CD4-positive, alpha-beta T cell treated with Interleukin-4 for 1 hour (primary cell): ENCODE data around the gene SHISAL2B.
"Not testable (repeated sequence)": the region's sequence is repeated elsewhere in the genome, so short reads cannot be mapped to it uniquely, and the experiment has no call there.

Experiments
- DNase-seq, 2 donors: peaks; one replicate each; pipeline ENCODE4 v3.0.0-alpha.2; 2020 to 2022

Gene SHISAL2B

GRCh38 chr5:64706074-64706473, 15.8 kb downstream of the SHISAL2B start:
- DNase-seq = not testable (repeated sequence)

- no peak for DNase-seq
These were observed 16.9 kb downstream of the SHISAL2B start for GRCh38 chr5:64707191-64707590.

GRCh38 chr5:64714495-64714894, 24.2 kb downstream of the SHISAL2B start:
- DNase-seq = not testable (repeated sequence)

GRCh38 chr5:64722588-64722987, 32.3 kb downstream of the SHISAL2B start:
- DNase-seq = no peak

- DNase-seq = no peak
These were observed 36.8 kb downstream of the SHISAL2B start for GRCh38 chr5:64727150-64727549.

- no peak for DNase-seq
These were observed 52.1 kb downstream of the SHISAL2B start for GRCh38 chr5:64742411-64742810.

DNA sequence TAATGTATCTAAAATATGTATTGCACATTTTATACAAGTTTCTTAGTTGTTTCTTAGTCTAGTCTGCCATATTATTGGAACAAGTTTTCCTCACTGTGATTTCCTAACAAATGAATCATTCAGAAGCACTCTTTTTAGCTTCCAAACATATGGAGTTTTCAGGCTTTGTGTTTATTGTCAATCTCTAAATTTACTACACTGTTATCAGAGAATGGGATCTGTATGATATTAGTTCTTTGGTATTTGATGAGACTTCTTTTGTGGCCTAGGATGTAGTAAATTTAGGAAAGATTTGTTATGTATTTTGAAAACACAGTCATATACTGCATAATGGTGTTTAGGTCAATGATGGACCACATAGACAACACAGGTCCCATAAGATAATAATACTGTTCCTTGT, 52.5 kb downstream of the SHISAL2B start:
- no peak for DNase-seq

- DNase-seq = no peak
These were observed 54.6 kb downstream of the SHISAL2B start for GRCh38 chr5:64744914-64745313.

- DNase-seq = no peak
These were observed 56.1 kb downstream of the SHISAL2B start for GRCh38 chr5:64746446-64746845.

DNA sequence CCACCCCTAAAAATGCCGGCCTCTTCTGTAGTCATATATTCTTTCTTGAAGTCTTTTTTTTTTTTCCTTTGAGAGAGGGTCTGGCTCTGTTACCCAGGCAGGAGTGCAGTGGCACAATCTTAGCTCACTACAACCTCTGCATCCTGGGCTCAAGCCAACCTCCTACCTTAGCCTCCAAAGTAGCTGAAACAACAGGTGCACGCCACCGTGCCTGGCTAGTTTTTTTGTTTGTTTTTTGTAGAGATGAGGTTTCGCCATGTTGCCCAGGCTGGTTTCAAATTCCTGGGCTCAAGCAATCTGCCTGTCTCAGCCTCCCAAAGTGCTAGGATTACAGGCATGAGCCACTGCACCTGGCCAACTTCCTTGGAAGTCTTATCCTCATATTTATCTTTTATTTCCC, 59.1 kb downstream of the SHISAL2B start:
- no peak for DNase-seq

DNA sequence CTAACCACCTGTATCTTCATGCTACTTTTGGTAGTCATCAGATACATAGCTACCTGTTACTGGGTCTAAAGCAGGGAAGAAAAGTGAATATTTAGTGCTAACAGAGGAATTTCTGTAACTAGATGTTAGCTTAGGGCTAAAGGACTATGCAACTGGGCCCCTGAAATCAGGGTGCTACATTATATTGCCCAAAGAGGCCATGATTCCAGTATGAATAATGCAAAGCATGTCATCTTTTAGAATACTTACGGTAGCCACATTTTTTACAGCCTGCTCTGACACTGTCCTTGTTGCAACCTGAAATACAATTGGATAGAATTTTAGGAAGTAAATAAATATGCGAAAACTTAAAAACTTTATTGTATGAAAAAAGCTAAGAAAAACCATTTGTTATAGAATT, 63.8 kb downstream of the SHISAL2B start:
- no peak for DNase-seq

DNA sequence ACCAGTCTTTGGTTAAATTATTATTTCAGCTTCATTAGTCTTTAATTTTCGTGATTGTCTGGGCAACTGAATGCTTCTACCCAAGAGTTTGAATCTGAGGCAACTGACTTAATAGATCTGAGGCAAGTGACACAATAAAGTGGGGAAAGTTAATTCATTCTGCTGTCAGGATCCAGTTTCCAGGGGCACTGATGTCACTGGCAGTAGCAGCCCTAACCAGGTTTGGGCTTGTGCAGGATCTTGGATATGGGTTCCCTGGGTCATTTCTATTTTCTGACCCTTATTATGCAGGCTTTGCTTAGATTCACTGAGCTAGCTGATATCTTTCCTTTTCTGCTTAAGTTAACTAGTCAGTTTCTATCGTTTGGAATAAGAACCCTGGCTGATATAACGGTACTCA, 68.6 kb downstream of the SHISAL2B start:
- no peak for DNase-seq

DNA sequence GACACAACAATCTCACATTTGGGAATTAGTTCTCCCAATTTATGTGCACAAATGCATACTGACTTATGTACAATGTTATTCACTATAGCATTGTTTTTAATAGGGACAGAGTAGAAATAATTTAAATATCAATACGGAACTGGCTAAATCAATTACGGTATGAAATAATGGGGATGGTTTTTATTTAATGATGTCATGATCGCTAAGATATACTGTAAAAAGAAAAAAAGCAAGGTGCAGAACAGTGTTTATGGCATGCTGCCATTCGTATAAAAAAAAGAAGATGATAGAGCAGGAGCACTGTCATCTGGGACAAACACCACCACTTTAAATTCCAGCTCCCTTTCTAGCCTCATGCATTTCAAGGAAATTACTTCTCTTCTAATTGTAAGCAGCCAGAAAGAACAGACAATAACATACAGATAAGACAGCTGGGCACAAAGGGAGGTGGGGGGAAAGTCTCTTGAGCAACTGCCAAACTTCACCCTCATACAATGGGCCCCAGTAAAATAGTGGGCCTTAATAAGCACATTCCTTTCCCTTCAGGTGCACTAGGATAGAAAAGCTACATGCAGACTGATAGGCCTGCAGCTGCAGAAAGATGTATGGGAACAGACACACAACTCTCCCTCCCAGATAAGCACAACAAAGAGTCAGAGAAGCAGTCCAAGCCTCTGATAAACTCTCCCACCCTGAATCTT, 69.8 kb downstream of the SHISAL2B start:
- no peak for DNase-seq

DNA sequence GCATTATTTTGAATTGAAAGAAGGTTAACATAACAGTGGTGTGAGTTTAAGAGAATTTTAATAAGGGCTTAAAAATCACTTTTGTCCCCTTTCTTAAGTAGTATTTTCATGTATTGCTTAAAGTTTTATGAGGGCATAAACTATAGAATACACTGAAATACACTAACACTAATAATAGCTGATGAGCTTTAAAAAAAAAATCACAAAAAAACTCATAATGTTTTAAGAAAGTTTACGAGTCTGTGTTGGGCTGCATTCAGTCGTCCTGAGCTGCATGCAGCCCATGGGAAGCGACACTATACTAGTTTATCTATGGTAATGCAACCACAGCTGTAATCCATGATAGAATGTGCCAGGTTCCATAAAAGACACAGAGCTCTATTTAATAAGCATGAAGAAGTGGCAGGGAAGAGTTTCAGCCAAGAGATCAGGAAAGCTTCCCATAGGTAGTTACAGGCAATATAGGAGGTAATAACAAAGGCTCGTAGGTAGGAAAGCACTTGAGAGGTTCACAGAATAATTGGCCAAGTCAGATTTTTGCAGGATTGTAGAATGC, 73.7 kb downstream of the SHISAL2B start:
- no peak for DNase-seq

DNA sequence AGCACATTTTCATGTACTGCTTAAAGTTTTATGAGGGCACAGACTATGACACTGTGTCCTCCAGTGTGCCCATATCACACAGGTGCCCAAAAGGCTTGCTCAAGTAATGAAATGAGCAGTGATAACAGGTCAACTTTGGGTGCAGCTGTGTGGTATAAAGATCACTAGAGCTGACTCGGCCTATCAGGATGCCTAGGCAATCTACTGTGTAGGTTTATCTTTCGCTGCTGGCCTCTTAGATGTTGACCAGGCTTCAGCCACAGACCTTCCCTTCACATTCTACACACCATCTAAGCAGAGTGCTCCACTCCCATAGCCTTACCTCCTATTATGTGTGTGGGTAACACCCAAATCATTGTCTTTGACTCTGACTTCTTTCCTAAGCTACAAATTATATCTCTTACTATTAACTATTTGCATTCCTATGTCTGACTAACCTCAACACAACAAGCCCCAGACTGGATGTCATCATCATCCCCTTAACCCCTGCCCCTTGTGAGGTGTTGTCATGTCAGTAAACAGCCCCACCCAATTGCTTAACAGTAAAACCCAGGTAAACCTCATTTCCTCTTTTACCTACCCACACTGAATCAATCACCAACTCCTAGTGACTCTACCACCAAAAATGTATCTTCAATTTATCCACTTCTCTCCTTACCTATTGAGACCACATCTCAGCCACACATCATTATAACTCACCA, 75.7 kb downstream of the SHISAL2B start:
- no peak for DNase-seq

DNA sequence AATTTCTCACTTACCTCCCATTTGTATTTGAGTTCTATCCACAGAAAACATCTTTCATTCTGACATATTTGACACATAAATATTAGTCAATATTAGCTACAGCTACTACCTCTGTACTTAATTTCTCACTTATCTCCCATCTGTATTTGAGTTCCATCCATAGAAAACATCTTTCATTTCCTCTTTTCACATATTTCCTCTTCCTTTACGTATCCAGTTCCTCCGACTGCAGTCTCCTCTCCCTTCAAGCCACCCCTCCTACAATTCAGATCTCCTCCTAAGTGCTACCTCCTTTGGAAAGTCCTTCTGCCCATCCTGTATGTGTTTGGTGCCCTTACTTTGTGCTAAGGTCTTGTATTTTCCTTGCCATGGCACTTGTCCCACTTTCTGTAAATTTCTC, 76.6 kb downstream of the SHISAL2B start:
- DNase-seq = no peak
